Endodermal cell (in vitro differentiated cells): ENCODE results near the gene FAM107B. TPM values are rescaled to one million over a fixed set of nuclear protein-coding genes. Genes with fewer than 3 reads are reported as not detected.

Source experiments
- DNase-seq: peaks from one replicate; pipeline ENCODE4 v3.0.0-alpha.2; 2017
- H3K27ac ChIP-seq: 2 replicates; pipeline ENCODE4 v1.5.1; 2013; ENCODE audit warnings: mild to moderate bottlenecking, low read depth, low read length, moderate library complexity
- H3K27me3 ChIP-seq: 2 replicates; pipeline ENCODE4 v1.6.1; 2013; ENCODE audit warnings: mild to moderate bottlenecking, low read length, moderate library complexity; ENCODE audit not compliant: insufficient read depth, control insufficient read depth, poor library complexity, severe bottlenecking
- H3K36me3 ChIP-seq: 2 replicates; pipeline ENCODE4 v1.7.0; 2013; ENCODE audit warnings: mild to moderate bottlenecking, low read length, moderate library complexity; ENCODE audit not compliant: control insufficient read depth, insufficient read depth
- H3K4me1 ChIP-seq: one replicate; pipeline ENCODE4 v1.7.0; 2013; ENCODE audit warnings: low read length; ENCODE audit not compliant: control insufficient read depth, insufficient read depth
- H3K4me3 ChIP-seq: 2 replicates; pipeline ENCODE4 v1.5.1; 2013; ENCODE audit warnings: mild to moderate bottlenecking, low read length, moderate library complexity
- H3K9ac ChIP-seq: 2 replicates; pipeline ENCODE4 v1.6.1; 2013; ENCODE audit warnings: mild to moderate bottlenecking, low read length, moderate library complexity; ENCODE audit not compliant: poor library complexity, severe bottlenecking; ENCODE audit errors: extremely low read depth
- H3K9me3 ChIP-seq: 2 replicates; pipeline ENCODE4 v1.6.1; 2013; ENCODE audit warnings: mild to moderate bottlenecking, low read length, moderate library complexity; ENCODE audit not compliant: control insufficient read depth
- H3K27ac Mint-ChIP-seq: 2 replicates; pipeline ENCODE4 v1.8.0; 2020; ENCODE audit warnings: mixed read lengths
- H3K27me3 Mint-ChIP-seq: 2 replicates; pipeline ENCODE4 v1.8.0; 2021; ENCODE audit warnings: mild to moderate bottlenecking, mixed read lengths; ENCODE audit not compliant: insufficient read depth
- H3K36me3 Mint-ChIP-seq: 2 replicates; pipeline ENCODE4 v1.8.0; 2020; ENCODE audit warnings: low read depth, mixed read lengths
- H3K4me1 Mint-ChIP-seq: 2 replicates; pipeline ENCODE4 v1.8.0; 2020; ENCODE audit warnings: mixed read lengths
- H3K4me3 Mint-ChIP-seq: 2 replicates; pipeline ENCODE4 v1.8.0; 2020; ENCODE audit warnings: mild to moderate bottlenecking, moderate library complexity, mixed read lengths
- H3K9me3 Mint-ChIP-seq: 2 replicates; pipeline ENCODE4 v1.8.0; 2020; ENCODE audit warnings: mild to moderate bottlenecking, mixed read lengths
- CTCF ChIP-seq: fragments of 200-600 bp; sonication (generic); conservative IDR thresholded peaks from 2 replicates; pipeline ENCODE4 v1.5.0; 2021; ENCODE audit warnings: antibody characterized with exemption, mild to moderate bottlenecking
- WGBS, 2 experiments: methylation state at CpG; one replicate each; pipeline versions ENCODE4 v1.1.5 to v1.1.7; 2013; ENCODE audit warnings: missing lambda C conversion rate in 2 of 2, mixed read lengths in 1 of 2; ENCODE audit not compliant: insufficient coverage in 1 of 2, insufficient read length in 1 of 2; 5-methylcytosine and 5-hydroxymethylcytosine counted together
- total RNA-seq, 2 donors: library from RNA; stranded (reverse); fragmentation: NEBNext Ultra II Directional in 1 of 2; extraction: Animal tissue kit (Norgen Biotek cat#: 25700) in 1 of 2; gene quantifications; 2 replicates in 1 of 2; 3 replicates in 1 of 2; pipeline ENCODE4 v1.2.1, GENCODE V29; 2021

The FAM107B gene
- total RNA-seq, 2 donors from 2014 or later, result 16.0 to 24.0 TPM

- H3K9ac ChIP-seq, result no peak overlapping the region
- no peaks in the 10 kb centered on the region for H3K36me3 Mint-ChIP-seq
- H3K4me1 ChIP-seq, result peaks cover 5% of the 10 kb centered on the region
- H3K27ac Mint-ChIP-seq, result no peak overlapping the region
- TF ChIP-seq CTCF, result no peak
- H3K4me1 Mint-ChIP-seq, result peaks cover 21% of the 10 kb centered on the region
- DNase-seq, result no peak
- H3K9me3 Mint-ChIP-seq, result no peaks in the 10 kb centered on the region
- H3K9me3 ChIP-seq, result no peaks in the 10 kb centered on the region
- WGBS, 2 experiments, result 64 to 72% methylated on average over 5 of the region's 5 CpGs
- no peaks in the 10 kb centered on the region for H3K27me3 Mint-ChIP-seq
- H3K4me3 ChIP-seq, result peak overlapping the region; percentile 2
- no peak overlapping the region for H3K27ac ChIP-seq
- H3K36me3 ChIP-seq, result no peaks in the 10 kb centered on the region
- no peaks in the 10 kb centered on the region for H3K27me3 ChIP-seq
- H3K4me3 Mint-ChIP-seq, result no peak overlapping the region
These were observed 69.0 kb downstream of the FAM107B start for GRCh38 chr10:14705548-14706230.

- peaks cover 5% of the 10 kb centered on the region for H3K4me1 ChIP-seq
- no peaks in the 10 kb centered on the region for H3K9me3 ChIP-seq
- 86 to 100% methylated on average over 2 to 3 of the region's 3 CpGs for WGBS, 2 experiments
- Mint-ChIP-seq H3K27me3 (peaks cover 2% of the 10 kb centered on the region), H3K27ac (no peak overlapping the region), H3K4me3 (no peak overlapping the region), H3K4me1 (peaks cover 21% of the 10 kb centered on the region), H3K9me3 (peaks cover 5% of the 10 kb centered on the region), H3K36me3 (no peaks in the 10 kb centered on the region)
- no peak overlapping the region for H3K4me3 ChIP-seq
- no peaks in the 10 kb centered on the region for H3K36me3 ChIP-seq
- DNase-seq, result no peak
- no peaks in the 10 kb centered on the region for H3K27me3 ChIP-seq
- no peak overlapping the region for H3K9ac ChIP-seq
- TF ChIP-seq CTCF, result no peak
- no peak overlapping the region for H3K27ac ChIP-seq
These were observed 71.1 kb downstream of the FAM107B start for GRCh38 chr10:14703631-14704001.

DNA sequence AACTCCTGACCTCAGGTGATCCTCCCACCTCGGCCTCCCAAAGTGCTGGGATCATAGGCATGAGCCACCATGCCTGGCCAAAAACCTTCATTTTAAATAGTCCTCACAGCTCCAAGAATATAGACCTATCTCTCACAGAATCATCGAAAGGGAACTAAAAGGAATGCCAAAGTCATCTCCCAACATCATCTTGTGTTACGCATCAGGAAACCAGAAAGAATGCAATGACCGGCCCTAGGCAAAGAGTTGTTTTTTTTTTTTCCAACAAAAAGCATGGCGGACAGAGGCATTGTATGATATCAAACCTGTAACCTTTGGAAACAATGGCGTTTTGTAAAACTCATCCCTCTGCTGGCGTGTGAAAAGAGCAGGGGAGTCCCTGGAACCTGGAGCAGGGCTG lies 73.2 kb downstream of the FAM107B start:
- H3K27me3 Mint-ChIP-seq, result peaks cover 2% of the 10 kb centered on the region
- H3K9me3 ChIP-seq, result no peaks in the 10 kb centered on the region
- H3K27me3 ChIP-seq, result no peaks in the 10 kb centered on the region
- no peak overlapping the region for H3K4me3 Mint-ChIP-seq
- no peaks in the 10 kb centered on the region for H3K36me3 ChIP-seq
- 89 to 94% methylated on average over 4 to 7 of the region's 7 CpGs for WGBS, 2 experiments
- no peaks in the 10 kb centered on the region for H3K36me3 Mint-ChIP-seq
- no peak for TF ChIP-seq CTCF
- no peak overlapping the region for H3K27ac ChIP-seq
- no peak overlapping the region for H3K9ac ChIP-seq
- DNase-seq, result no peak
- H3K9me3 Mint-ChIP-seq, result peaks cover 5% of the 10 kb centered on the region
- H3K4me3 ChIP-seq, result no peak overlapping the region
- H3K4me1 ChIP-seq, result no peaks in the 10 kb centered on the region
- H3K27ac Mint-ChIP-seq, result no peak overlapping the region
- H3K4me1 Mint-ChIP-seq, result peaks cover 18% of the 10 kb centered on the region
